T-cell (primary cell): ENCODE measurements around the gene MED23. TPM values are rescaled to one million over a fixed set of nuclear protein-coding genes. Genes with fewer than 3 reads are reported as not detected.

Experiments
- ATAC-seq, 4 experiments: fragments of 200-7000 bp in 3 of 4; fragments of 150-1000 bp in 1 of 4; cut with Tn5 transposase; replicated peaks in 1 of 4; 1 replicate in 3 of 4; 2 replicates in 1 of 4; pipeline ENCODE4 v1.10.0; 2021; ENCODE audit warnings: moderate library complexity in 3 of 4, mild to moderate bottlenecking in 2 of 4, moderate number of reproducible peaks in 1 of 4
- CTCF ChIA-PET, 2 donors: fragments of 300-600 bp; sonication (Branson Sonifier 250); formaldehyde crosslinking; loops; one replicate each; lab custom pipeline; 2022; ENCODE audit warnings: antibody characterized with exemption in 2 of 2; lab: Charles Lee
- POLR2A ChIA-PET, 2 donors: fragments of 300-600 bp; sonication (Branson Sonifier 250); formaldehyde crosslinking; loops; one replicate each; lab custom pipeline; 2022; ENCODE audit warnings: antibody characterized with exemption in 2 of 2; lab: Charles Lee
- DNase-seq, 35 experiments: peaks; one replicate each; pipeline versions ENCODE4 v3.0.0 to v3.0.0-alpha.2; 2013 to 2023
- H3K27ac ChIP-seq: one replicate; pipeline ENCODE4 v1.5.1; 2013; ENCODE audit warnings: low read length
- H3K27me3 ChIP-seq, 2 experiments: replicated peaks in 1 of 2; 1 replicate in 1 of 2; 2 replicates in 1 of 2; pipeline versions ENCODE4 v1.6.1 to v1.7.0; 2013; ENCODE audit warnings: low read length in 1 of 2, mixed read lengths in 1 of 2; ENCODE audit not compliant: control insufficient read depth in 2 of 2, insufficient read depth in 2 of 2; ENCODE audit errors: extremely low read depth in 1 of 2
- H3K36me3 ChIP-seq, 2 donors: 1 replicate in 1 of 2; 2 replicates in 1 of 2; pipeline versions ENCODE4 v1.6.1 to v1.7.0; 2013; ENCODE audit warnings: low read length in 1 of 2; ENCODE audit not compliant: control insufficient read depth in 2 of 2, insufficient read depth in 1 of 2; ENCODE audit errors: extremely low read depth in 1 of 2
- H3K4me1 ChIP-seq, 2 experiments: 1 replicate in 1 of 2; 2 replicates in 1 of 2; pipeline versions ENCODE4 v1.6.1 to v1.7.0; 2013; ENCODE audit warnings: low read length in 2 of 2, mixed read lengths in 1 of 2; ENCODE audit not compliant: insufficient read depth in 2 of 2, control insufficient read depth in 1 of 2; ENCODE audit errors: extremely low read depth in 1 of 2
- H3K4me3 ChIP-seq, 2 donors: 1 replicate in 1 of 2; 2 replicates in 1 of 2; pipeline versions ENCODE4 v1.5.1 to v1.7.0; 2013; ENCODE audit warnings: mild to moderate bottlenecking in 2 of 2, low read length in 1 of 2, moderate library complexity in 1 of 2; ENCODE audit not compliant: control insufficient read depth in 1 of 2; ENCODE audit errors: extremely low read depth in 1 of 2
- H3K9me3 ChIP-seq: 2 replicates; pipeline ENCODE4 v1.7.0; 2013
- H3K27ac Mint-ChIP-seq, 2 donors: one replicate each; pipeline ENCODE4 v1.8.0; 2020 to 2021; ENCODE audit warnings: mild to moderate bottlenecking in 2 of 2, mixed read lengths in 2 of 2
- H3K27me3 Mint-ChIP-seq, 2 donors: one replicate each; pipeline ENCODE4 v1.8.0; 2021 to 2022; ENCODE audit warnings: mixed read lengths in 2 of 2
- H3K36me3 Mint-ChIP-seq: one replicate; pipeline ENCODE4 v1.8.0; 2021; ENCODE audit warnings: mixed read lengths
- H3K4me1 Mint-ChIP-seq, 3 donors: one replicate each; pipeline ENCODE4 v1.8.0; 2020 to 2022; ENCODE audit warnings: mixed read lengths in 3 of 3, mild to moderate bottlenecking in 1 of 3
- H3K4me3 Mint-ChIP-seq, 3 donors: one replicate each; pipeline ENCODE4 v1.8.0; 2020 to 2022; ENCODE audit warnings: mild to moderate bottlenecking in 3 of 3, mixed read lengths in 3 of 3, moderate library complexity in 3 of 3
- H3K9me3 Mint-ChIP-seq, 3 donors: one replicate each; pipeline ENCODE4 v1.8.0; 2020 to 2022; ENCODE audit warnings: mixed read lengths in 3 of 3
- WGBS: methylation state at CpG from one replicate; pipeline ENCODE4 v1.1.5; 2013; ENCODE audit warnings: missing lambda C conversion rate; ENCODE audit not compliant: insufficient coverage; 5-methylcytosine and 5-hydroxymethylcytosine counted together
- total RNA-seq, 35 experiments: library from RNA in 6 of 35; stranded (reverse) in 6 of 35; fragments of 120-200 nt in 1 of 35; gene quantifications; one replicate each; pipeline versions ENCODE4 v1.2.1 to v1.2.4 and lab custom pipeline; 2013 to 2026

The MED23 gene
- total RNA-seq, 5 donors from 2014 or later (not counting 1 experiment from before 2014, with no cell fraction given): 45.6 to 64.5 (median 46.6) TPM

DNA sequence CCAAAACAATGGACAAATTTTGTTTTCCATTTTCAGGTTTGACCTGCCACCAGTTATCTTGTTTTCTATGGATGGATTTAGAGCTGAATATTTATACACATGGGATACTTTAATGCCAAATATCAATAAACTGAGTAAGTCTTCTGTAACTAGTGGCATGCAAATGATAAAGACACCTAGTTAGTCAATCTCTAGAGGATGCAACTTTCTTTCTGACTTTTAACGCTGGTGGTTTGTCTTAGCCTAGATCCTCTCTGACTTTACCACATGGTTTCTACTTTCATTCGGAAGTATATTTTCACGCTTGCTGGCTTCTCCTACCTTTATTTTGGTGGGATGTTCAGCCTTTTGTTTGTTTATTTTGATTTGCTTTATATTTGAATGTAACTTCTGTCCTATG lies 30.2 kb upstream of the MED23 start:
- ChIA-PET POLR2A (interaction anchor here in 1 of 2 donors (0.7 kb wide), 1 partner anchor 141 kb away, joined by 3 read pairs; no protein-coding TSS in a partner anchor), CTCF (no interaction called here)
- DNase-seq (no peak), ATAC-seq (no peak)
- no peak overlapping the region for H3K27ac Mint-ChIP-seq
- Histone ChIP-seq H3K27me3 (peaks cover 0 to 2% of the 10 kb centered on the region in 2 experiments), H3K27ac (no peak overlapping the region), H3K9me3 (no peaks in the 10 kb centered on the region), H3K4me1 (no peaks in the 10 kb centered on the region), H3K36me3 (no peaks in the 10 kb centered on the region), H3K4me3 (no peak overlapping the region)
- H3K9me3 Mint-ChIP-seq: no peaks in the 10 kb centered on the region
- H3K4me3 Mint-ChIP-seq: no peak overlapping the region
- H3K4me1 Mint-ChIP-seq: no peaks in the 10 kb centered on the region
- peaks cover 4% of the 10 kb centered on the region for H3K36me3 Mint-ChIP-seq
- WGBS: no CpG with 5 or more reads among the region's 3 CpGs
- no peaks in the 10 kb centered on the region for H3K27me3 Mint-ChIP-seq

DNA sequence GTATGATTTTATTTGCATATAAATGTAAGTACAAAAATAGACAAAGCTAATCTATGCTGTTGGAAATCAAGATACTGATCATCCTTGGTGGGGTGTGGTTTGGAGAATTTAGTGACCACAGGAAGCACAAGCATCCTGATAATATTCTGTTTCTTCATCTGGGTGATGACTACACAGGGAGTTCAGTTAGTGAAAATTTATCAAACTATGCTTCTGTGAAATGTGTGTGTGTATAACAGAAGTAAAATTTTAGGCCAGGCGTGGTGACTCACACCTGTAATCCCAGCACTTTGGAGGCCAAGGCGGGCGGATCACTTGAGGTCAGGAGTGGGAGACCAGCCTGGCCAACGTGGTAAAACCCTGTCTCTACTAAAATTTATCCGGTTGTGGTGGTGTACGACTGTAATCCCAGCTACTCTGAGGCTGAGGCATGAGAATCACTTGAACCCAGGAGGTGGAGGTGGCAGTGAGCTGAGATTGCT lies 29.6 kb upstream of the MED23 start:
- peaks cover 0 to 2% of the 10 kb centered on the region in 2 experiments for H3K27me3 ChIP-seq
- H3K27ac ChIP-seq: no peak overlapping the region
- WGBS: 73% methylated on average over 3 of the region's 6 CpGs
- H3K27ac Mint-ChIP-seq: no peak overlapping the region
- no peak for DNase-seq
- no peak overlapping the region for H3K4me3 ChIP-seq
- no peak for ATAC-seq
- no peaks in the 10 kb centered on the region for H3K27me3 Mint-ChIP-seq
- CTCF ChIA-PET: interaction anchor here in 1 of 2 donors (0.6 kb wide), 1 partner anchor 11 kb away, joined by 6 read pairs; no protein-coding TSS in a partner anchor
- peaks cover 5% of the 10 kb centered on the region for H3K36me3 Mint-ChIP-seq
- H3K9me3 Mint-ChIP-seq: no peaks in the 10 kb centered on the region
- no peaks in the 10 kb centered on the region for H3K9me3 ChIP-seq
- no peaks in the 10 kb centered on the region for H3K4me1 ChIP-seq
- POLR2A ChIA-PET: no interaction called here
- H3K36me3 ChIP-seq: no peaks in the 10 kb centered on the region
- H3K4me1 Mint-ChIP-seq: no peaks in the 10 kb centered on the region
- H3K4me3 Mint-ChIP-seq: no peak overlapping the region

DNA sequence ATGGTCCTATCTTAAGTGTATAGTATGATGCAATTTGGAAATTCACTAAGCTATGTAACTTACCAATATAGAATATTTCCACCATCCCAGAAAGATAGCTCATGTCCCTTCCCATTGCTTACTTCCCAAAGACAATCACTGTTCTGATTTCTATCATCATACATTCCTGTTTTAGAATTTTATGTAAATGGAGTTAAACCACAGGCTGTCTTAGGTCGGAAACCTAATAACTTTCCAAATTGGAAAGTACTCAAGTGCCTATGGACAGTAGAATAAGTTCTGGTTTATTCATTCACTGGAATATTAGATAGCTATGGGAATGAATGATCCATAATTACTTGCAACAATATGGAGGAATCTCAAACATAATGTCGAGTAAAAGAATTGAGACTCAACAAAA lies 29.2 kb upstream of the MED23 start:
- no peaks in the 10 kb centered on the region for H3K4me1 Mint-ChIP-seq
- H3K27ac Mint-ChIP-seq: no peak overlapping the region
- no peaks in the 10 kb centered on the region for H3K27me3 Mint-ChIP-seq
- no peak overlapping the region for H3K4me3 ChIP-seq
- WGBS: no CpG with 5 or more reads among the region's 2 CpGs
- H3K36me3 Mint-ChIP-seq: peaks cover 8% of the 10 kb centered on the region
- DNase-seq: no peak
- ATAC-seq: no peak
- H3K27me3 ChIP-seq: peaks cover 2% of the 10 kb centered on the region in 2 experiments
- ChIA-PET POLR2A (no interaction called here), CTCF (interaction anchor here (0.6 to 0.7 kb wide), 2 partner anchors 10 to 109 kb away, joined by 4 to 6 read pairs; no protein-coding TSS in a partner anchor)
- H3K36me3 ChIP-seq: no peaks in the 10 kb centered on the region
- no peaks in the 10 kb centered on the region for H3K4me1 ChIP-seq
- no peaks in the 10 kb centered on the region for H3K9me3 Mint-ChIP-seq
- H3K27ac ChIP-seq: no peak overlapping the region
- no peaks in the 10 kb centered on the region for H3K9me3 ChIP-seq
- H3K4me3 Mint-ChIP-seq: no peak overlapping the region

DNA sequence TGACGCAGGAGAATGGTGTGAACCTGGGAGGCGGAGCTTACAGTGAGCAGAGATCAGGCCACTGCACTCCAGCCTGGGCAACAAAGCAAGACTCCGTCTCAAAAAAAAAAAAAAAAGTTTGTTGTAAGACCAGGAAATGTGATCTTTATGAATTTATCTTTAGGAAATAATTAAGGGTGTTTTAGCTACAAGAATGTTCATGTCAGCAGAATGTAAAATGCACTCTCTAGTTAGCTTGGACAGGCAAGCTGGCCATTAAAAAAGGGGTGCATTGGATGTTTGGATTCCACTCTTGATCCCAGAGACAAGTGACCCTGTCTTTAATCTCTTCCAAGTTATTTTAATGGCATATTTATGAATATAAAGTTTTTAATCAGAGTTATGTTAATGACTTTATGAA lies 28.6 kb upstream of the MED23 start:
- Histone ChIP-seq H3K9me3 (no peaks in the 10 kb centered on the region), H3K36me3 (no peaks in the 10 kb centered on the region), H3K27me3 (peaks cover 2% of the 10 kb centered on the region in 2 experiments), H3K4me1 (no peaks in the 10 kb centered on the region), H3K27ac (no peak overlapping the region), H3K4me3 (no peak overlapping the region)
- no peak for DNase-seq
- Mint-ChIP-seq H3K4me3 (no peak overlapping the region), H3K27ac (no peak overlapping the region), H3K36me3 (peaks cover 8% of the 10 kb centered on the region), H3K9me3 (no peaks in the 10 kb centered on the region), H3K27me3 (no peaks in the 10 kb centered on the region), H3K4me1 (no peaks in the 10 kb centered on the region)
- CTCF ChIA-PET: interaction anchor here in 1 of 2 donors (0.7 kb wide), 1 partner anchor 110 kb away, joined by 4 read pairs; no protein-coding TSS in a partner anchor
- POLR2A ChIA-PET: no interaction called here
- WGBS: 100% methylated on average over 2 of the region's 3 CpGs
- ATAC-seq: no peak

DNA sequence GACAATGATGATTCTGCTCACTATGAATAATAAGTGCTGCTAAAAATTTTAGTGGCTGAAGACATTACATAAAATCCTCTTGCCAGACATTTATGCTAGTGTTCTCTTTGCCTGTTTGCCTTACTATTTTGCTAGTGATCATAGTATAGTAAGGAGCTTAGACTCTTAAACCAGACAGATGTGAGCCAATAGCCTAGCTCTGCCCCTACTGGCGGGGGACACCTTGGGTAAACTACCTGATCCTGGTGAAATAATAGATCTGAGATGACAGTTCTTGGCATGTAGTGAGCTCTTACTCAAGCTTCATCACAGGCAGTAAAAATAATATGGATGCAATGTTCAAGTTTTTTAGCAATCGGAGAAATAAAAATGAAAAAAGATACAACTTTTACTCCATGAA lies 27.9 kb upstream of the MED23 start:
- ChIA-PET CTCF (interaction anchor here in 1 of 2 donors (0.6 kb wide), 1 partner anchor 9 kb away, joined by 7 read pairs; no protein-coding TSS in a partner anchor), POLR2A (no interaction called here)
- Histone ChIP-seq H3K36me3 (no peaks in the 10 kb centered on the region), H3K9me3 (no peaks in the 10 kb centered on the region), H3K27me3 (peaks cover 2% of the 10 kb centered on the region in 2 experiments), H3K4me3 (no peak overlapping the region), H3K27ac (no peak overlapping the region), H3K4me1 (no peaks in the 10 kb centered on the region)
- Mint-ChIP-seq H3K36me3 (peaks cover 8% of the 10 kb centered on the region), H3K27me3 (no peaks in the 10 kb centered on the region), H3K4me3 (no peak overlapping the region), H3K4me1 (no peaks in the 10 kb centered on the region), H3K27ac (no peak overlapping the region), H3K9me3 (no peaks in the 10 kb centered on the region)
- no CpG with 5 or more reads among the region's 2 CpGs for WGBS
- DNase-seq (no peak), ATAC-seq (no peak)

DNA sequence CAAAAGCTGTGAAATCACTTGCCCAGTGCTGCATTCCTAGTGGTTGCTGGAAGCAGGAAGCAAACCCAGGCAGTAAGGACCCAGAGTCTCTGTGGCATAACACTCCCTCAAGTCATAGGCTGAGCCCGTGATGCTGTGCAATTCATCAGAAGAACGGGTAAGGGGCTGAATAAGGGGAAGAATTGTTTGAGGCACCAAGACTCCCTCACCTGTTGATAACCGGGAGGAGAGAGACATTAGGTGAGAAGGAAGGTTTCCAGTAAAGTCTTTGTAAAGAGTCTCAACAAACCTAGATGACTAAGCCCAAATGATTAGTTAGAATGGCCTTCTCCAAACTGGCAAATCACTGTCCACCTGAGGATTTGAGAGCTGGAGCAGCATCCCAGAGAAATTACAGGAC lies 27.3 kb upstream of the MED23 start:
- Mint-ChIP-seq H3K4me3 (no peak overlapping the region), H3K4me1 (no peaks in the 10 kb centered on the region), H3K27me3 (no peaks in the 10 kb centered on the region), H3K27ac (no peak overlapping the region), H3K9me3 (no peaks in the 10 kb centered on the region), H3K36me3 (peaks cover 8% of the 10 kb centered on the region)
- Histone ChIP-seq H3K9me3 (no peaks in the 10 kb centered on the region), H3K4me3 (no peak overlapping the region), H3K36me3 (no peaks in the 10 kb centered on the region), H3K27me3 (peaks cover 2% of the 10 kb centered on the region in 2 experiments), H3K4me1 (no peaks in the 10 kb centered on the region), H3K27ac (no peak overlapping the region)
- ChIA-PET POLR2A (no interaction called here), CTCF (no interaction called here)
- no peak for ATAC-seq
- no CpG with 5 or more reads among the region's 3 CpGs for WGBS
- DNase-seq: no peak
